Upper lobe of left lung (tissue), 6 donors: ENCODE measurements around the gene ANKS1B. TPM values are rescaled to one million over a fixed set of nuclear protein-coding genes. Genes with fewer than 3 reads are reported as not detected.

ENCODE experiments used
- ATAC-seq, 2 donors: fragments of 200-7000 bp; cut with Tn5 transposase; one replicate each; pipeline ENCODE4 v1.9.1; 2022; ENCODE audit warnings: mild to moderate bottlenecking in 2 of 2, moderate library complexity in 2 of 2; ENCODE audit not compliant: low FRiP score in 2 of 2
- DNase-seq, 2 donors: peaks; one replicate each; pipeline ENCODE4 v3.0.0-alpha.2; 2019 to 2020
- H3K27ac ChIP-seq, 4 donors: fragments of 200-600 bp; sonication (generic); one replicate each; pipeline ENCODE4 v1.5.1; 2016 to 2019
- H3K27me3 ChIP-seq, 4 donors: fragments of 200-600 bp; sonication (generic); one replicate each; pipeline ENCODE4 v1.5.1; 2017 to 2019
- H3K36me3 ChIP-seq, 4 donors: fragments of 200-600 bp; sonication (generic); one replicate each; pipeline ENCODE4 v1.5.1; 2016 to 2019
- H3K4me1 ChIP-seq, 4 donors: fragments of 200-600 bp; sonication (generic); one replicate each; pipeline ENCODE4 v1.5.1; 2018 to 2019
- H3K4me3 ChIP-seq, 4 donors: fragments of 200-600 bp; sonication (generic); one replicate each; pipeline ENCODE4 v1.5.1; 2017 to 2019; ENCODE audit warnings: mild to moderate bottlenecking in 2 of 4, moderate library complexity in 1 of 4
- H3K9me3 ChIP-seq, 4 donors: fragments of 200-600 bp; sonication (generic); one replicate each; pipeline ENCODE4 v1.5.1; 2018 to 2019
- CTCF ChIP-seq, 6 experiments: fragments of 450-650 bp in 4 of 6; fragments of 200-600 bp in 2 of 6; sonication (generic) in 2 of 6; IDR thresholded peaks; one replicate each; pipeline ENCODE4 v1.5.1; 2016 to 2019; ENCODE audit warnings: antibody characterized with exemption in 6 of 6
- EP300 ChIP-seq, 4 donors: sonication (generic); formaldehyde crosslinking; IDR thresholded peaks; one replicate each; pipeline ENCODE4 v1.5.1; 2017; ENCODE audit warnings: antibody characterized with exemption in 4 of 4, control low read depth in 2 of 4
- POLR2A ChIP-seq, 4 donors: fragments of 450-650 bp; IDR thresholded peaks; one replicate each; pipeline ENCODE4 v1.5.1; 2016 to 2017; ENCODE audit warnings: antibody characterized with exemption in 4 of 4, mild to moderate bottlenecking in 2 of 4
- POLR2AphosphoS5 ChIP-seq, 2 donors: sonication (generic); formaldehyde crosslinking; IDR thresholded peaks; one replicate each; pipeline ENCODE4 v1.5.1; 2017; ENCODE audit warnings: antibody characterized with exemption in 2 of 2
- WGBS, 2 donors: methylation state at CpG; one replicate each; pipeline ENCODE4 v1.1.5; 2017 to 2018; 5-methylcytosine and 5-hydroxymethylcytosine counted together
- total RNA-seq, 6 donors: library from RNA; depleted of rRNA in 4 of 6; stranded (reverse); fragments of >200 nt in 4 of 6; gene quantifications; one replicate each; pipeline versions ENCODE4 v1.1.0 to v1.2.1, GENCODE V29; 2016 to 2021
- donor health status: DM: no; HTN: no; CAD: no; lungs with moderate emphysema.
- donor health status: DM: no; HTN: yes; CAD: no; lungs with severe emphysema.

Gene ANKS1B
- total RNA-seq, 6 donors from 2014 or later = 5.1 to 23.7 (median 7.2) TPM

GRCh38 chr12:99444859-99445316 is 539.8 kb downstream of the ANKS1B start:
- H3K9me3 ChIP-seq = no peaks in the 10 kb centered on the region
- no peaks in the 10 kb centered on the region for H3K36me3 ChIP-seq
- TF ChIP-seq POLR2AphosphoS5 (IDR thresholded peaks at IDR 0.05) (no peak), POLR2A (IDR thresholded peaks at IDR 0.05) (no peak), CTCF (IDR thresholded peaks at IDR 0.05) (no peak), EP300 (IDR thresholded peaks at IDR 0.05) (no peak)
- H3K27ac ChIP-seq = no peak overlapping the region
- H3K4me3 ChIP-seq = no peak overlapping the region
- no peak for DNase-seq
- no peaks in the 10 kb centered on the region for H3K4me1 ChIP-seq
- H3K27me3 ChIP-seq = no peaks in the 10 kb centered on the region
- no peak for ATAC-seq

- ATAC-seq (no peak), DNase-seq (no peak)
- no peak overlapping the region for H3K4me3 ChIP-seq
- H3K27me3 ChIP-seq = no peaks in the 10 kb centered on the region
- H3K36me3 ChIP-seq = no peaks in the 10 kb centered on the region
- no peak for TF ChIP-seq EP300 (IDR thresholded peaks at IDR 0.05)
- no peak for TF ChIP-seq POLR2AphosphoS5 (IDR thresholded peaks at IDR 0.05)
- no peak for TF ChIP-seq POLR2A (IDR thresholded peaks at IDR 0.05)
- no peaks in the 10 kb centered on the region for H3K9me3 ChIP-seq
- H3K4me1 ChIP-seq = no peaks in the 10 kb centered on the region
- H3K27ac ChIP-seq = no peak overlapping the region
- WGBS, 2 donors = 66 to 68% methylated on average over 3 of the region's 3 CpGs
These were observed 542.0 kb downstream of the ANKS1B start for GRCh38 chr12:99442758-99443157.

- H3K9me3 ChIP-seq = no peaks in the 10 kb centered on the region
- 93 to 100% methylated on average over 1 of the region's 1 CpG for WGBS, 2 donors
These were observed 545.3 kb downstream of the ANKS1B start for GRCh38 chr12:99439399-99439798.

GRCh38 chr12:99436584-99436983 is 548.2 kb downstream of the ANKS1B start:
- no peak overlapping the region for H3K4me3 ChIP-seq
- no peaks in the 10 kb centered on the region for H3K27me3 ChIP-seq
- no peak for DNase-seq
- H3K9me3 ChIP-seq = no peaks in the 10 kb centered on the region
- no peaks in the 10 kb centered on the region for H3K4me1 ChIP-seq
- no peak for TF ChIP-seq POLR2A (IDR thresholded peaks at IDR 0.05)
- no peaks in the 10 kb centered on the region for H3K36me3 ChIP-seq
- ATAC-seq = no peak
- H3K27ac ChIP-seq = no peak overlapping the region

More at GRCh38 chr12:99439399-99439798, 545.3 kb downstream of the ANKS1B start:
- no peak overlapping the region for H3K27ac ChIP-seq
- DNase-seq = no peak
- H3K4me1 ChIP-seq = no peaks in the 10 kb centered on the region
- no peaks in the 10 kb centered on the region for H3K36me3 ChIP-seq
- no peak for TF ChIP-seq EP300 (IDR thresholded peaks at IDR 0.05)
- TF ChIP-seq CTCF (IDR thresholded peaks at IDR 0.05) = no peak
- no peak for TF ChIP-seq POLR2AphosphoS5 (IDR thresholded peaks at IDR 0.05)
- no peak for TF ChIP-seq POLR2A (IDR thresholded peaks at IDR 0.05)
- no peaks in the 10 kb centered on the region for H3K27me3 ChIP-seq
- H3K4me3 ChIP-seq = no peak overlapping the region
- ATAC-seq = no peak

GRCh38 chr12:99435095-99435791 is 549.5 kb downstream of the ANKS1B start:
- H3K27me3 ChIP-seq = no peaks in the 10 kb centered on the region
- no peak overlapping the region for H3K27ac ChIP-seq
- 68 to 73% methylated on average over 1 of the region's 1 CpG for WGBS, 2 donors
- H3K4me3 ChIP-seq = no peak overlapping the region
- no peak for TF ChIP-seq CTCF (IDR thresholded peaks at IDR 0.05)
- TF ChIP-seq POLR2A (IDR thresholded peaks at IDR 0.05) = no peak
- TF ChIP-seq POLR2AphosphoS5 (IDR thresholded peaks at IDR 0.05) = no peak
- TF ChIP-seq EP300 (IDR thresholded peaks at IDR 0.05) = no peak
- DNase-seq (no peak), ATAC-seq (no peak)
- no peaks in the 10 kb centered on the region for H3K36me3 ChIP-seq
- H3K9me3 ChIP-seq = no peaks in the 10 kb centered on the region
- no peaks in the 10 kb centered on the region for H3K4me1 ChIP-seq

- Histone ChIP-seq H3K9me3 (no peaks in the 10 kb centered on the region), H3K27me3 (no peaks in the 10 kb centered on the region), H3K4me3 (no peak overlapping the region), H3K36me3 (no peaks in the 10 kb centered on the region), H3K27ac (no peak overlapping the region), H3K4me1 (no peaks in the 10 kb centered on the region)
- DNase-seq (no peak), ATAC-seq (no peak)
- TF ChIP-seq POLR2A (IDR thresholded peaks at IDR 0.05) (no peak), CTCF (IDR thresholded peaks at IDR 0.05) (no peak), EP300 (IDR thresholded peaks at IDR 0.05) (no peak), POLR2AphosphoS5 (IDR thresholded peaks at IDR 0.05) (no peak)
- 97 to 100% methylated on average over 1 of the region's 1 CpG for WGBS, 2 donors
These were observed 551.6 kb downstream of the ANKS1B start for GRCh38 chr12:99433155-99433554.
